Gastroesophageal sphincter (tissue), 4 donors: ENCODE measurements around the gene CYP4F22. TPM values are rescaled to one million over a fixed set of nuclear protein-coding genes. Genes with fewer than 3 reads are reported as not detected.
"Not testable (repeated sequence)": the region's sequence is repeated elsewhere in the genome, so short reads cannot be mapped to it uniquely, and the experiment has no call there.

Source experiments
- ATAC-seq: fragments of 150-250 bp; one replicate; pipeline ENCODE4 v1.9.1; 2016; ENCODE audit warnings: mild to moderate bottlenecking, moderate library complexity
- H3K27ac ChIP-seq, 4 donors: fragments of 200-600 bp; sonication (generic) in 3 of 4; 1 replicate in 3 of 4; 2 replicates in 1 of 4; pipeline ENCODE4 v1.5.1; 2016 to 2019
- H3K27me3 ChIP-seq: fragments of 200-600 bp; sonication (generic); one replicate; pipeline ENCODE4 v1.5.1; 2019
- H3K36me3 ChIP-seq, 2 donors: fragments of 200-600 bp; sonication (generic); one replicate each; pipeline ENCODE4 v1.5.1; 2019; ENCODE audit warnings: control low read depth in 1 of 2
- H3K4me1 ChIP-seq, 3 donors: fragments of 200-600 bp; sonication (generic); 1 replicate in 2 of 3; 2 replicates in 1 of 3; pipeline ENCODE4 v1.5.1; 2016 to 2019; ENCODE audit warnings: control low read depth in 2 of 3
- H3K4me3 ChIP-seq, 2 donors: fragments of 200-600 bp; sonication (generic); one replicate each; pipeline ENCODE4 v1.5.1; 2019; ENCODE audit warnings: mild to moderate bottlenecking in 1 of 2, moderate library complexity in 1 of 2
- H3K9me3 ChIP-seq, 3 donors: fragments of 200-600 bp; sonication (generic); one replicate each; pipeline ENCODE4 v1.5.1; 2017 to 2019; ENCODE audit warnings: control low read depth in 2 of 3
- EP300 ChIP-seq: sonication (generic); formaldehyde crosslinking; IDR thresholded peaks from one replicate; pipeline ENCODE4 v1.6.1; 2017; ENCODE audit warnings: antibody characterized with exemption, mild to moderate bottlenecking
- POLR2A ChIP-seq, 2 donors: fragments of 450-650 bp; IDR thresholded peaks; one replicate each; pipeline ENCODE4 v1.6.1; 2017; ENCODE audit warnings: antibody characterized with exemption in 2 of 2, mild to moderate bottlenecking in 2 of 2, moderate library complexity in 1 of 2
- POLR2AphosphoS5 ChIP-seq: sonication (generic); formaldehyde crosslinking; IDR thresholded peaks from one replicate; pipeline ENCODE4 v1.6.1; 2017; ENCODE audit warnings: antibody characterized with exemption
- WGBS, 2 donors: methylation state at CpG; one replicate each; pipeline ENCODE4 v1.1.5; 2018; ENCODE audit warnings: low coverage in 1 of 2; 5-methylcytosine and 5-hydroxymethylcytosine counted together
- total RNA-seq, 4 donors: library from RNA; depleted of rRNA; stranded (reverse); fragments of >200 nt; gene quantifications; one replicate each; pipeline ENCODE4 v1.1.0, GENCODE V29; 2016
- TF ChIP-seq, protein P1 (sequence below), 4 experiments: fragments of 200-600 bp in 2 of 4; fragments of 450-650 bp in 2 of 4; sonication (generic) in 1 of 4; IDR thresholded peaks; one replicate each; pipeline ENCODE4 v1.5.1; 2017 to 2019; ENCODE audit warnings: antibody characterized with exemption in 4 of 4, mild to moderate bottlenecking in 2 of 4, moderate library complexity in 2 of 4

CYP4F22 gene
- total RNA-seq, 4 donors from 2014 or later = 0.19 to 0.47 (median 0.47) TPM; not detected in 1

DNA sequence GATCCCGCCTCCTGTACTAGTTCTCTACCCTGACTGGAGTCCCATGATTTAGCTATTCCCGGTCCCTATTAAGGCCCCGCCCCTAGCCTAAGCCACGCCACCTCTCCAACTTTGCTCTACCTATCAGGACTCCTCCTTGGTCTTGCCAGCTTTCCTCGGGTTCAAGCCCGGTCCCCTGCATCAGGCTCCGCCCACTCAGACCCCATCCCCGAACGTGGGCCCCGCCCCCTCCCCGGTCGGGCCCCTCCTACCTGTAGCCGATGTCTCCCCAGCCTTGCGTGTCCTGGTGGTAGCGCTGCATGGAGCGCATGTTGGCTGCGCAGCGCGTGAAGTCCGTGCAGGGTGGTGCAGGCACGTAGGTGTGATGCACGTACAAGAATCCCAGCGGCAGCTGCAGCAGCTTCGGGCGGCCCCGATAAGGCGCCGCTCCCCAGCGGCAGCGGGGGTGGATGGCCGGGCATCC lies 36.7 kb upstream of the CYP4F22 start:
- peaks cover 59% of the 10 kb centered on the region for H3K27me3 ChIP-seq
- H3K27ac ChIP-seq = no peak overlapping the region
- 43% methylated on average over 8 of the region's 31 CpGs; no CpG with 5 or more reads in 1 of the 2 donors for WGBS, 2 donors
- ATAC-seq = no peak
- H3K4me1 ChIP-seq = peaks cover 0 to 12% (median 7%) of the 10 kb centered on the region in 3 donors
- TF ChIP-seq POLR2AphosphoS5 = no peak
- peaks cover 0 to 9% (median 0%) of the 10 kb centered on the region in 3 donors for H3K9me3 ChIP-seq
- H3K36me3 ChIP-seq = no peaks in the 10 kb centered on the region
- no peak overlapping the region for H3K4me3 ChIP-seq

DNA sequence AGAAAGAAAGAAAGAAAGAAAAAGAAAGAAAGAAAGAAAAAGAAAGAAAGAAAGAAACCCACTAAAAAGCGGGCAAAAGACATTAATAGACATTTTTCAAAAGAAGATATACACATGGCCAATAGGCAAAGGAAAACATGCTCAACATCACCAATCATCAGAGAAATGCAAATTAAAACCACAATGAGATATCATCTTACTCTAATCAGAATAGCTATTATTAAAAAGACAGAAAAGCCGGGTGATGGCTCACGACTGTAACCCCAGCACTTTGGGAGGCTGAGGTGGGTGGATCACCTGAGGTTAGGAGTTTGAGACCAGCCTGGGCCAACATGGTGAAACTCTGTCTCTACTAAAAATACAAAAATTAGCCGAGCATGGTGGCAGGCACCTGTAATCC lies 34.5 kb upstream of the CYP4F22 start:
- peaks cover 0 to 12% (median 7%) of the 10 kb centered on the region in 3 donors for H3K4me1 ChIP-seq
- 66 to 74% methylated on average over 4 of the region's 4 CpGs for WGBS, 2 donors
- not testable (repeated sequence) for H3K27ac ChIP-seq, H3K4me3 ChIP-seq, ATAC-seq, H3K36me3 ChIP-seq
- peaks cover 0 to 13% (median 0%) of the 10 kb centered on the region in 3 donors for H3K9me3 ChIP-seq
- peaks cover 37% of the 10 kb centered on the region for H3K27me3 ChIP-seq

DNA sequence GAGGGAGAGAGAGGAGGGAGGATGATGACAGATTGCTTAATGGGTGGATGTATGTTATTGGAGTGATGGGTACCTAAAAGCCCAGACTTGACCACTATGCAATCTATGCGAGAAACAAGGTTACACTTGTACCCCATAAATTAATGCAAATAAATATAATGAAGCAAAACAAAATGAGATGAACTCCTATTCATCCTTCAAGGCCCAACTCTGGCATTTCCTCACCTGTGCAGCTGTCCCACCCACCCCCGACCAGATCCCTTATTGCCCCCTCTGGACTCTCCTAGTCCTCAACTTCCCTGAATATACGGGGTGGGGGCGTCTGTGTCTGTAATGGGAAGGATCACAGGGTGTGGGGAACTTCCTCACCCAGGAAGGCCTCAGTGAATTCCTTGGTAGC lies 33.2 kb upstream of the CYP4F22 start:
- TF ChIP-seq, protein P1, sequence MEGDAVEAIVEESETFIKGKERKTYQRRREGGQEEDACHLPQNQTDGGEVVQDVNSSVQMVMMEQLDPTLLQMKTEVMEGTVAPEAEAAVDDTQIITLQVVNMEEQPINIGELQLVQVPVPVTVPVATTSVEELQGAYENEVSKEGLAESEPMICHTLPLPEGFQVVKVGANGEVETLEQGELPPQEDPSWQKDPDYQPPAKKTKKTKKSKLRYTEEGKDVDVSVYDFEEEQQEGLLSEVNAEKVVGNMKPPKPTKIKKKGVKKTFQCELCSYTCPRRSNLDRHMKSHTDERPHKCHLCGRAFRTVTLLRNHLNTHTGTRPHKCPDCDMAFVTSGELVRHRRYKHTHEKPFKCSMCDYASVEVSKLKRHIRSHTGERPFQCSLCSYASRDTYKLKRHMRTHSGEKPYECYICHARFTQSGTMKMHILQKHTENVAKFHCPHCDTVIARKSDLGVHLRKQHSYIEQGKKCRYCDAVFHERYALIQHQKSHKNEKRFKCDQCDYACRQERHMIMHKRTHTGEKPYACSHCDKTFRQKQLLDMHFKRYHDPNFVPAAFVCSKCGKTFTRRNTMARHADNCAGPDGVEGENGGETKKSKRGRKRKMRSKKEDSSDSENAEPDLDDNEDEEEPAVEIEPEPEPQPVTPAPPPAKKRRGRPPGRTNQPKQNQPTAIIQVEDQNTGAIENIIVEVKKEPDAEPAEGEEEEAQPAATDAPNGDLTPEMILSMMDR (IDR thresholded peaks at IDR 0.05) = no peak
- TF ChIP-seq POLR2A (IDR thresholded peaks at IDR 0.05) (no peak), EP300 (no peak), POLR2AphosphoS5 (no peak)

DNA sequence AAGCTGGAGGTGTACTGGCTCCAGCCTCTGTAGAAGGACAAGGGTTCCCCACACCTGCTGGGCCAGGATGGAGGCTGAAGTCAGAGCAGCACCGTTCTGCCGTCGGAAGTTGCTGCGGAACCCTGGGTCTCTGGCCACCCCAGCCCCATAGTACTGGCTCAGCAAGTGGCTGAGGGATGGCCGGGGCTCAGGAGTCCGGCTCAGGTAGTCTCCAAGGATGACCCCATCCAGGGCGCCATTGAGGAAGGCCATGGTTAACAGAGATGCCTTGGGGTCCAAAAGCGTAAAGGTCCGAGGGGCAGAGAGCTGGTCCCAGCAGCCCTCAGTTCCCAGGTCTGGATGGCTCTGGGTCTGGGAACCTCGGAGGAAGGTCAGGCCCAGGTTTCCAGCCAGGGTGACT lies 32.7 kb upstream of the CYP4F22 start:
- H3K9me3 ChIP-seq = peaks cover 0 to 13% (median 0%) of the 10 kb centered on the region in 3 donors
- TF ChIP-seq POLR2AphosphoS5 = no peak
- TF ChIP-seq POLR2A (IDR thresholded peaks at IDR 0.05) = no peak
- TF ChIP-seq, protein P1 (IDR thresholded peaks at IDR 0.05) = no peak
- WGBS, 2 donors = no CpG with 5 or more reads among the region's 10 CpGs
- H3K27ac ChIP-seq = no peak overlapping the region
- no peaks in the 10 kb centered on the region for H3K4me1 ChIP-seq
- ATAC-seq = no peak
- H3K27me3 ChIP-seq = peaks cover 19% of the 10 kb centered on the region
- H3K4me3 ChIP-seq = no peak overlapping the region
- H3K36me3 ChIP-seq = no peaks in the 10 kb centered on the region

More for the DNA sequence above, 33.2 kb upstream of the CYP4F22 start:
- no peak overlapping the region for H3K27ac ChIP-seq
- no peak overlapping the region for H3K4me3 ChIP-seq
- 75 to 79% methylated on average over 2 to 4 of the region's 4 CpGs for WGBS, 2 donors
- peaks cover 0 to under 1% (median 0%) of the 10 kb centered on the region in 3 donors for H3K4me1 ChIP-seq
- no peaks in the 10 kb centered on the region for H3K36me3 ChIP-seq
- ATAC-seq = no peak
- H3K9me3 ChIP-seq = peaks cover 0 to 13% (median 0%) of the 10 kb centered on the region in 3 donors
- H3K27me3 ChIP-seq = peaks cover 24% of the 10 kb centered on the region

DNA sequence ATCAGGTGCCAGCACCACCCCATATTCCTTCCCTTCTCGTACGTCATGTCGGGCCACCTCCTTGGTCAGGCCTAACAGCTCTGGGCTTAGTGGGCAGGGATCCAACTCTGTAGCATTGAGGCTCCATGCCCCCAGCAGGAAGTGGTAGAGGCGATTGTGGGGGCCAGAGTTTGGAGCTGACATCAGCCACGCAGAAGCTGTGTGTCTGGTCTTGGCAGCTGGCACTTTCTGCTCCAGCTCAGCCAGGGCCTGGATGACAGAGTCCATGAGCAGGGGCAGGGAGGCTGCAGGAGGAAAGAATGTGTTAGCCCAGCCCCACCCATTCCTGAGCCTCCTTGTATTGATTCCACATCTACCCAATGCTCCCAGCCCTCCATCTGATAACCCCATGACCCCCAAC lies 32.0 kb upstream of the CYP4F22 start:
- no peak for ATAC-seq
- no peak overlapping the region for H3K4me3 ChIP-seq
- 71% methylated on average over 1 of the region's 5 CpGs; no CpG with 5 or more reads in 1 of the 2 donors for WGBS, 2 donors
- peaks cover 0 to 13% (median 0%) of the 10 kb centered on the region in 3 donors for H3K9me3 ChIP-seq
- H3K27me3 ChIP-seq = peaks cover 12% of the 10 kb centered on the region
- H3K36me3 ChIP-seq = no peaks in the 10 kb centered on the region
- H3K4me1 ChIP-seq = no peaks in the 10 kb centered on the region
- no peak overlapping the region for H3K27ac ChIP-seq
- TF ChIP-seq, protein P1 (IDR thresholded peaks at IDR 0.05) = no peak
- no peak for TF ChIP-seq POLR2A (IDR thresholded peaks at IDR 0.05)
- TF ChIP-seq POLR2AphosphoS5 = no peak
- no peak for TF ChIP-seq EP300
